MM.1S (cell line): ENCODE results near the gene CCDC172.

Experiments used
- CTCF ChIP-seq: fragments of 300-600 bp; sonication (generic); IDR thresholded peaks from 2 replicates; pipeline ENCODE4 v1.5.1; 2016; ENCODE audit warnings: antibody characterized with exemption, low read length, mixed read lengths
- EZH2 ChIP-seq: fragments of 300-600 bp; sonication (generic); optimal IDR thresholded peaks from 2 replicates; pipeline ENCODE3; 2017; ENCODE audit warnings: low read depth, mild to moderate bottlenecking, antibody characterized with exemption, low read length, mixed read lengths
- EZH2phosphoT487 ChIP-seq: fragments of 300-600 bp; sonication (generic); IDR thresholded peaks from 2 replicates; pipeline ENCODE4 v1.6.1; 2018; ENCODE audit warnings: antibody characterized with exemption, low read length

GRCh38 chr10:116429288-116429977 lies 105.2 kb downstream of the CCDC172 start:
- TF ChIP-seq CTCF = no peak
- TF ChIP-seq EZH2phosphoT487 = no peak
- no peak for TF ChIP-seq EZH2
